ENCODE data around the gene PKLR. TPM values are rescaled to one million over a fixed set of nuclear protein-coding genes. Genes with fewer than 3 reads are reported as not detected.

PKLR gene
- total RNA-seq, 1 donor from 2014 or later, result not detected

DNA sequence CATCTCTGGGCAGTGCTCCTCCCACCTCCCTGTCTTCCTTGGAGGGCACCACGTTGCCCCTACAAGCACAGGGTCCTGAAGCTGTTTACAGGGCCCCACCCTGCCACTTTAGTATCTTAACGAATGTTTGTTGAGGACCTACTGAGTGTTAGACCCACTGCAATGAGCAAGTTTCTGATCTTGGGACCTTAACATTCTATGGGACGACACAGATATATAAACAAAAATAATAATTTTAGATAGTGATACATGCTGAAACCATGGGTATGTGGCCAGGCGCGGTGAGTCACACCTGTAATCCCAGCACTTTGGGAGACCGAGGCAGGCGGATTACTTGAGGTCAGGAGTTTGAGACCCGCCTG is 56.1 kb downstream of the PKLR start:
- no peaks in the 10 kb centered on the region for H3K27me3 ChIP-seq
- DNase-seq (ENCODE audit: low spot score in 2 of 2), result no peak
- TF ChIP-seq CTCF (IDR thresholded peaks at IDR 0.05), result no peak
- H3K4me3 ChIP-seq, result peak overlapping the region; percentile 69 to 80
- intact Hi-C loops (cut with DNase I), result loop anchor here (2.0 kb wide), 1 partner anchor 18 kb away; no protein-coding TSS in a partner anchor
- H3K27ac ChIP-seq, result peak overlapping the region; percentile 83 to 92
- peaks cover 3 to 30% of the 10 kb centered on the region in 2 donors for H3K4me1 ChIP-seq
- H3K9me3 ChIP-seq, result no peaks in the 10 kb centered on the region
- peaks cover 15 to 17% of the 10 kb centered on the region in 2 donors for H3K36me3 ChIP-seq

DNA sequence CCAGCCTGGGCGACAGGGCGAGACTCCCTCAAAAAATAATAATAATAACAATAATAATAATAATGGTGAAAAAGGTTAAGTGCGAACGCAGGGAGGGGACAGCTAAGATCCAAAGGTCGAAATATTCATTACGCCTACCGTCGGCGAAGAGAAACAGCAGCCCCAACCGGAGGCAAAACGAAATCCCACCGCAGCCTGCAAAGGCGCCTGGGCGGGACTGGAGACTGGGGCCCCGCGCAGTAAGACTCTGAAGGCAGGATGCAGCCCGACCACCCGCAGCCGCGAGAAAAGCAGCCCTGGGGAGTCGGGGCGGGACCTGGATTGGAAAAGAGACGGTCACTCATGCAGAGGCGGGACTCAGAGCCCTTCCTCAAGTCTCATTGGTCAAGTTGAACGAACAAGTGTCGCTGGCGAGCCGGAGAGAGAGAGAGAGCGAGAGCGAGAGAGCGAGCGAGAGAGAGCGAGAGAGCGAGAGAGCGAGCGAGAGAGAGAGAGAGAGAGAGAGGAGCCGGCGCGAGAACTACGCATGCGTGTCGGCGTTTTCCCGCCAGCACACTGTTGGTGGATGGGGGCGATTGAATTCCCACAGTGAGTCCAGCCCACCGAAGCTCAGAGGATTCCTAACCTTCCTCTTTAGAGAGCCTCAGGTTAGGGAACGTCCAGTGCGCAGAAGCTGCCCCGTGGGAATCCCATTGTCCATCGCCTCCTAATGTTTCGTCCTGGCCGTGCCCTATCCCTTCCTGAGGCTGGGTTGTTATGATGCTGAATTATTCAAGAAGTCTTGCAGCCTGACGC is 56.7 kb downstream of the PKLR start:
- DNase-seq (ENCODE audit: low spot score in 2 of 2), result peak; percentile 97 to 99
- peak overlapping the region; percentile 69 to 80 for H3K4me3 ChIP-seq
- peak; percentile 27 to 99 (median 58) for TF ChIP-seq CTCF (IDR thresholded peaks at IDR 0.05)
- no peaks in the 10 kb centered on the region for H3K9me3 ChIP-seq
- peak overlapping the region; percentile 83 to 92 for H3K27ac ChIP-seq
- H3K4me1 ChIP-seq, result peaks cover 3 to 28% of the 10 kb centered on the region in 2 donors
- peaks cover 15 to 17% of the 10 kb centered on the region in 2 donors for H3K36me3 ChIP-seq
- H3K27me3 ChIP-seq, result no peaks in the 10 kb centered on the region
- intact Hi-C loops (cut with DNase I), result loop anchor here (1.0 to 2.0 kb wide), 3 partner anchors 18 to 319 kb away; partner anchors contain the start of gene THBS3

DNA sequence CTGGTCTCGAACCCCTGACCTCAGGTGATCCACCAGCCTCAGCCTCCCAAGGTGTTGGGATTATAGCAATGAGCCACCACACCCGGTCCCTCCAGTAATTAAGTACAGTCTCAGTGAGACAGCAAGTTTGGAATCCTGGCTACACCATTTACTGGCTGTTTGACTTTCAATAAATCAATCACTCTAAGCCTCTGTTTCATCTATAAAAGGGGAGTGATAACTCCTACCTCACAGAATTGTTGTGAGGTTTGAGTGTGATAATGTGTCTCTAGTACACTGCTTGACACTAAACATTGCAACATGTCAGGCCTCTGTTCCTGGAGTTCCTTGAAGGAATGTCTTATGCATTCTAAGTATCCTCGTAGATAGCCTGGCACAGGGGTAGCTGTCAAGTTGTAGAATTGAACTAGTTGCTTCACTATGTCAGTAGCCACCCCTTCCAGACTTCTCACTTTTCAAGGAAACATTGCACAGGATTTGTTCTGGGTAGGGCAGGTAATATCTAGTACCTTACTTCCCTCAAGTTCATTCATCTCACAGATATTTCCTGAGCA is 58.4 kb downstream of the PKLR start:
- DNase-seq (ENCODE audit: low spot score in 2 of 2), result no peak
- no peaks in the 10 kb centered on the region for H3K9me3 ChIP-seq
- TF ChIP-seq CTCF (IDR thresholded peaks at IDR 0.05), result no peak
- H3K4me3 ChIP-seq, result peak overlapping the region; percentile 69 to 80
- no peaks in the 10 kb centered on the region for H3K27me3 ChIP-seq
- peak overlapping the region; percentile 83 to 92 for H3K27ac ChIP-seq
- H3K4me1 ChIP-seq, result peaks cover 3 to 28% of the 10 kb centered on the region in 2 donors
- intact Hi-C loops (cut with DNase I), result no loop called here
- H3K36me3 ChIP-seq, result peaks cover 11% of the 10 kb centered on the region in 2 donors

GRCh38 chr1:155241841-155242264 is 59.4 kb downstream of the PKLR start:
- no peaks in the 10 kb centered on the region for H3K27me3 ChIP-seq
- H3K27ac ChIP-seq, result no peak overlapping the region
- no peak for DNase-seq (ENCODE audit: low spot score in 2 of 2)
- H3K4me1 ChIP-seq, result peaks cover 3 to 28% of the 10 kb centered on the region in 2 donors
- peaks cover 11% of the 10 kb centered on the region in 2 donors for H3K36me3 ChIP-seq
- intact Hi-C loops (cut with DNase I), result no loop called here
- no peak overlapping the region for H3K4me3 ChIP-seq
- no peak for TF ChIP-seq CTCF (IDR thresholded peaks at IDR 0.05)
- H3K9me3 ChIP-seq, result no peaks in the 10 kb centered on the region

GRCh38 chr1:155241069-155241679 is 60.1 kb downstream of the PKLR start:
- Histone ChIP-seq H3K4me3 (peak overlapping the region; percentile 54 to 65), H3K9me3 (no peaks in the 10 kb centered on the region), H3K4me1 (peaks cover 3 to 28% of the 10 kb centered on the region in 2 donors), H3K36me3 (peaks cover 18% of the 10 kb centered on the region in 2 donors), H3K27ac (peak overlapping the region in 1 of 2 donors; percentile 46), H3K27me3 (no peaks in the 10 kb centered on the region)
- intact Hi-C loops (cut with DNase I), result no loop called here
- no peak for TF ChIP-seq CTCF (IDR thresholded peaks at IDR 0.05)
- peak in 1 of 2 donors; percentile 87 for DNase-seq (ENCODE audit: low spot score in 2 of 2)

Other genes with a start within 250 kb of the PKLR start
- 11.2 TPM for gene EFNA4, start 237.7 kb downstream of the PKLR start, total RNA-seq
- 1.5 TPM for gene EFNA3, start 222.6 kb downstream of the PKLR start, total RNA-seq
- gene EFNA1, start 173.6 kb downstream of the PKLR start, total RNA-seq, result 66.7 TPM
- gene SLC50A1, start 165.6 kb downstream of the PKLR start, total RNA-seq, result 9.4 TPM
- 78.2 TPM for gene DPM3, start 160.9 kb downstream of the PKLR start, total RNA-seq
- 146 TPM for gene KRTCAP2, start 128.1 kb downstream of the PKLR start, total RNA-seq
- gene TRIM46, start 127.6 kb downstream of the PKLR start, total RNA-seq, result not detected
- 40.3 TPM for gene THBS3, start 93.5 kb downstream of the PKLR start, total RNA-seq
- gene MTX1, start 92.7 kb downstream of the PKLR start, total RNA-seq, result 23.9 TPM
- gene ENTREP3, start 46.0 kb downstream of the PKLR start, total RNA-seq, result 34.5 TPM
- 63.6 TPM for gene SCAMP3, start 39.1 kb downstream of the PKLR start, total RNA-seq
- gene CLK2, start 27.9 kb downstream of the PKLR start, total RNA-seq, result 32.1 TPM
- gene HCN3, start 24.0 kb downstream of the PKLR start, total RNA-seq, result 2.6 TPM
- 51.7 TPM for gene FDPS, start 7.4 kb upstream of the PKLR start, total RNA-seq
- 18.4 TPM for gene RUSC1, start 19.5 kb upstream of the PKLR start, total RNA-seq